Endothelial cell of hepatic sinusoid (primary cell): Measurements from ENCODE around the gene PTPRC.

Source experiments
- in situ Hi-C: cut with HindIII; loops from 2 replicates; pipeline ENCODE4 v1.10.0; 2017; ENCODE audit warnings: low sequenced_read_pairs

Gene PTPRC

GRCh38 chr1:198754670-198755069 lies 115.8 kb downstream of the PTPRC start:
- in situ Hi-C loops, result loop anchor here (25.0 kb wide), 1 partner anchor 358 kb away; no protein-coding TSS in a partner anchor

- in situ Hi-C loops, result loop anchor here (25.0 kb wide), 1 partner anchor 357 kb away; no protein-coding TSS in a partner anchor
Measured at GRCh38 chr1:198755715-198756114, 116.9 kb downstream of the PTPRC start.

- in situ Hi-C loops, result loop anchor here (25.0 kb wide), 1 partner anchor 356 kb away; no protein-coding TSS in a partner anchor
Measured at GRCh38 chr1:198756470-198756869, 117.6 kb downstream of the PTPRC start.

- in situ Hi-C loops, result loop anchor here (25.0 kb wide), 1 partner anchor 350 kb away; no protein-coding TSS in a partner anchor
Measured at GRCh38 chr1:198761859-198762616, 123.2 kb downstream of the PTPRC start.

GRCh38 chr1:198763298-198763714 lies 124.5 kb downstream of the PTPRC start:
- in situ Hi-C loops, result loop anchor here (25.0 kb wide), 1 partner anchor 349 kb away; no protein-coding TSS in a partner anchor

- in situ Hi-C loops, result loop anchor here (25.0 kb wide), 1 partner anchor 348 kb away; no protein-coding TSS in a partner anchor
Measured at GRCh38 chr1:198764748-198765147, 125.9 kb downstream of the PTPRC start.

- in situ Hi-C loops, result loop anchor here (25.0 kb wide), 1 partner anchor 347 kb away; no protein-coding TSS in a partner anchor
Measured at GRCh38 chr1:198765416-198765815, 126.6 kb downstream of the PTPRC start.

GRCh38 chr1:198771563-198772153 lies 132.8 kb downstream of the PTPRC start:
- in situ Hi-C loops, result loop anchor here (25.0 kb wide), 1 partner anchor 341 kb away; no protein-coding TSS in a partner anchor

GRCh38 chr1:198772626-198773025 lies 133.8 kb downstream of the PTPRC start:
- in situ Hi-C loops, result loop anchor here (25.0 kb wide), 1 partner anchor 340 kb away; no protein-coding TSS in a partner anchor

GRCh38 chr1:198773030-198773429 lies 134.2 kb downstream of the PTPRC start:
- in situ Hi-C loops, result loop anchor here (25.0 kb wide), 1 partner anchor 339 kb away; no protein-coding TSS in a partner anchor

GRCh38 chr1:198773523-198773922 lies 134.7 kb downstream of the PTPRC start:
- in situ Hi-C loops, result loop anchor here (25.0 kb wide), 1 partner anchor 339 kb away; no protein-coding TSS in a partner anchor

- in situ Hi-C loops, result loop anchor here (25.0 kb wide), 1 partner anchor 338 kb away; no protein-coding TSS in a partner anchor
Measured at GRCh38 chr1:198774421-198774820, 135.6 kb downstream of the PTPRC start.

- in situ Hi-C loops, result no loop called here
Measured at GRCh38 chr1:198775606-198776005, 136.8 kb downstream of the PTPRC start.

GRCh38 chr1:198776602-198777029 lies 137.8 kb downstream of the PTPRC start:
- in situ Hi-C loops, result no loop called here

- in situ Hi-C loops, result no loop called here
Measured at GRCh38 chr1:198778049-198778448, 139.2 kb downstream of the PTPRC start.

- in situ Hi-C loops, result no loop called here
Measured at GRCh38 chr1:198780376-198780775, 141.5 kb downstream of the PTPRC start.

- in situ Hi-C loops, result no loop called here
Measured at GRCh38 chr1:198788561-198789064, 149.8 kb downstream of the PTPRC start.

- in situ Hi-C loops, result no loop called here
Measured at GRCh38 chr1:198793714-198794113, 154.9 kb downstream of the PTPRC start.

- in situ Hi-C loops, result no loop called here
Measured at GRCh38 chr1:198794498-198794897, 155.7 kb downstream of the PTPRC start.

- in situ Hi-C loops, result no loop called here
Measured at GRCh38 chr1:198797656-198798055, 158.8 kb downstream of the PTPRC start.

- in situ Hi-C loops, result no loop called here
Measured at GRCh38 chr1:198798923-198799386, 160.1 kb downstream of the PTPRC start.
